ENCODE results near the gene GIMAP8.

The GIMAP8 gene

DNA sequence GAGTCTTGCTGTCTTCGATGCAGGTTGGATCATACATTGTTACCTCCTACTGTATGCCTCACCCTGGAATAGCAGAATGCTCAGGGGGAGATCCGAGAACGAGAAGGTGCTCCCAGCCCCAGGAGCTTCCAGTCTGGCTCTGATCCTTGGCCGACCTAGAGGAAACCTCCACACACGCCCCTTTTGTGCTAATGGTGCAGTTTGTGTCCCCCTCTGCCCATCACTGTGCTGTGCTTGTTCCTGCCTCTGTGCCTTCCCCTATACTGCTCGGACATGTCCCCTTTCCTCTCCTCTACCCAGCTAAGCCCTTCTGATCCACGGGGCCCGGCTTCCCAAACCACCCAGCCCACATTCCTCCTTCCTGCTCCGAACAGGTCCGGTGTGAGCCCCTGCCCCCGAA, 38.8 kb upstream of the GIMAP8 start:
- Histone ChIP-seq H3K79me2 (ENCODE audit: insufficient read depth, low read depth) (peaks cover 30% of the 10 kb centered on the region), H3K4me1 (ENCODE audit: low read depth, poor library complexity, severe bottlenecking) (peaks cover 79% of the 10 kb centered on the region), H2AFZ (ENCODE audit: low read depth) (no peak overlapping the region), H3K27me3 (ENCODE audit: insufficient read depth, low read depth) (no peaks in the 10 kb centered on the region), H3K27ac (no peak overlapping the region; the same call in 1 of the 2 replicates), H3K4me3 (IDR thresholded peaks at IDR 0.05; ENCODE audit: insufficient read depth, low read depth, low read length) (no peak overlapping the region), H4K20me1 (ENCODE audit: insufficient read depth) (no peaks in the 10 kb centered on the region), H3K4me2 (no peak overlapping the region), H3K36me3 (ENCODE audit: insufficient read depth) (peaks cover 7% of the 10 kb centered on the region; the same call in 1 of the 2 replicates), H3K9ac (no peak overlapping the region)
- TF ChIP-seq, protein P1, sequence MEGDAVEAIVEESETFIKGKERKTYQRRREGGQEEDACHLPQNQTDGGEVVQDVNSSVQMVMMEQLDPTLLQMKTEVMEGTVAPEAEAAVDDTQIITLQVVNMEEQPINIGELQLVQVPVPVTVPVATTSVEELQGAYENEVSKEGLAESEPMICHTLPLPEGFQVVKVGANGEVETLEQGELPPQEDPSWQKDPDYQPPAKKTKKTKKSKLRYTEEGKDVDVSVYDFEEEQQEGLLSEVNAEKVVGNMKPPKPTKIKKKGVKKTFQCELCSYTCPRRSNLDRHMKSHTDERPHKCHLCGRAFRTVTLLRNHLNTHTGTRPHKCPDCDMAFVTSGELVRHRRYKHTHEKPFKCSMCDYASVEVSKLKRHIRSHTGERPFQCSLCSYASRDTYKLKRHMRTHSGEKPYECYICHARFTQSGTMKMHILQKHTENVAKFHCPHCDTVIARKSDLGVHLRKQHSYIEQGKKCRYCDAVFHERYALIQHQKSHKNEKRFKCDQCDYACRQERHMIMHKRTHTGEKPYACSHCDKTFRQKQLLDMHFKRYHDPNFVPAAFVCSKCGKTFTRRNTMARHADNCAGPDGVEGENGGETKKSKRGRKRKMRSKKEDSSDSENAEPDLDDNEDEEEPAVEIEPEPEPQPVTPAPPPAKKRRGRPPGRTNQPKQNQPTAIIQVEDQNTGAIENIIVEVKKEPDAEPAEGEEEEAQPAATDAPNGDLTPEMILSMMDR (conservative IDR thresholded peaks at IDR 0.05; ENCODE audit: low read depth, low read length): no peak

DNA sequence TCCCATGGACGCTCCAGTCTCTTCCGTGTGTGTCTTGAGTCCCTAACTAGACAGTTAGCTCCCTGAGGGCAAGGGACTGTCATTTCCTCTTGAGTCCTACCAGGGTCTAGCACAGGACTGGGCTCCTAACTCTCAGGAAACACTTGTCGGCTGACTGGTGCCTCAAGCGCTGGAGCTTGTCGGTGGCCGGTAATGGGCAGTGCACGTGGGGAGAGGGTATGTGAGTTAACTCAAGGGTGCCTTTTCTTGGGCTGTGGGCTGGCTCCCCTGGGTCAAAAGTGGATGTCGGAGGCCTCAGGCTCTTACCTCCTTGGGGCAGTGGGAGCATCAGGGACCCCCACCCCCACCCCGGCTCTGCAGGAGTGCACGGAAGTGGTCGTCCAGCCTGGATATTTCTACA, 38.4 kb upstream of the GIMAP8 start:
- Histone ChIP-seq H3K4me1 (ENCODE audit: low read depth, poor library complexity, severe bottlenecking) (peaks cover 82% of the 10 kb centered on the region), H3K4me2 (no peak overlapping the region), H3K27me3 (ENCODE audit: insufficient read depth, low read depth) (no peaks in the 10 kb centered on the region), H3K79me2 (ENCODE audit: insufficient read depth, low read depth) (peaks cover 29% of the 10 kb centered on the region), H4K20me1 (ENCODE audit: insufficient read depth) (no peaks in the 10 kb centered on the region), H3K4me3 (IDR thresholded peaks at IDR 0.05; ENCODE audit: insufficient read depth, low read depth, low read length) (no peak overlapping the region), H3K9ac (no peak overlapping the region), H3K27ac (no peak overlapping the region), H2AFZ (ENCODE audit: low read depth) (no peak overlapping the region), H3K36me3 (ENCODE audit: insufficient read depth) (peaks cover 7% of the 10 kb centered on the region; the same call in 1 of the 2 replicates)
- TF ChIP-seq, protein P1 (conservative IDR thresholded peaks at IDR 0.05; ENCODE audit: low read depth, low read length): no peak

DNA sequence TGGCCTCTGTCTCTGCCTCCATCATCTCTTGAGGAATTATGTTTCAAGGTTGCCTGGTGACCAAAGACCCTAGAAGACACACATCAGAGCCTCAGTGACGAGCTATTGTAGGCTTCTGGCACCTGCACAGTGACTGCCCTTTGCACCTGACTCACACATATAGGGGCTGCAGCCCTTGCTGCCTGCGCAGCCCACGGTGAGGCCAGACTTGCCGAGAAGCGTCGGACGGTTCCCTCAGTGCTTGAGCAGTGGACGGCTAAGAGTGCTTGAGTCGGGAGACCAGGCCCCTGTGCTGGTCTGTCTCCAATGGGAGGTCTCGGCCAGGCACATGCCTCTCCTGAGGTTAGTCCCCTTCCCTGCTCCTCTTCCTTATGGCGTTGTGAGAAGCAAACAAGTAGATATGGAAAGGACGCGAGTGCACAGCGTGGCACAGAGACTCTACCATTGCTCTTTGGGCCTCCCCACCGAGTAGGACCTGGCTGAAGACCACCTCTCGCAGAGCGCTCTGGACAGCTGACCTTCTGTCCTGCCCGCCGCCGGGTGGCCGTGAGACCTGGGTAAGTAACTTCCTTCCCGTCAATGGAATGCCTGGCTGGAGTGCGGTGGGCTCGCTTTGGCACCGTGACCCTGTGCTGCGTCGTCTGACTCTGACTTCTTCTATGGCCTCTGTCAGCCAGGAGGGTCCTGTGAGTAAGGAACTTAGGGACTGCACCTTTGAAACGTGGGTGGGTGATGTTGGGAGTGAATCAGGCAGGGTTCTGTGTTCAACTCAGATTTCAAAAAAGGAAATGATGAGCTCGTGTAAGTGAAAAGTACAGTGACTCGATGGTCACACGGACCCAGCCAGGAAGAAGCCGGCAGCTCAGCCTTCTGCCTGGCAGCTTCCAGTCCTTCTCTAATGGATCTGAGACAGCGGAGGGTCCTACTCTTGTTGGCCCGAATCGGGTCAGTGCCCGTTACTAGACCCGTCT, 37.6 kb upstream of the GIMAP8 start:
- no peak overlapping the region for H2AFZ ChIP-seq (ENCODE audit: low read depth)
- H3K79me2 ChIP-seq (ENCODE audit: insufficient read depth, low read depth): peaks cover 24% of the 10 kb centered on the region
- H3K4me2 ChIP-seq: peak overlapping the region; percentile 0; the same call in 1 of the 2 replicates
- TF ChIP-seq, protein P1 (conservative IDR thresholded peaks at IDR 0.05; ENCODE audit: low read depth, low read length): no peak
- peaks cover 7% of the 10 kb centered on the region; the same call in 1 of the 2 replicates for H3K36me3 ChIP-seq (ENCODE audit: insufficient read depth)
- no peaks in the 10 kb centered on the region for H4K20me1 ChIP-seq (ENCODE audit: insufficient read depth)
- H3K27me3 ChIP-seq (ENCODE audit: insufficient read depth, low read depth): no peaks in the 10 kb centered on the region
- H3K4me1 ChIP-seq (ENCODE audit: low read depth, poor library complexity, severe bottlenecking): peaks cover 82% of the 10 kb centered on the region
- no peak overlapping the region for H3K9ac ChIP-seq
- H3K27ac ChIP-seq: peak overlapping the region; percentile 96; the same call in 1 of the 2 replicates
- no peak overlapping the region for H3K4me3 ChIP-seq (IDR thresholded peaks at IDR 0.05; ENCODE audit: insufficient read depth, low read depth, low read length)

DNA sequence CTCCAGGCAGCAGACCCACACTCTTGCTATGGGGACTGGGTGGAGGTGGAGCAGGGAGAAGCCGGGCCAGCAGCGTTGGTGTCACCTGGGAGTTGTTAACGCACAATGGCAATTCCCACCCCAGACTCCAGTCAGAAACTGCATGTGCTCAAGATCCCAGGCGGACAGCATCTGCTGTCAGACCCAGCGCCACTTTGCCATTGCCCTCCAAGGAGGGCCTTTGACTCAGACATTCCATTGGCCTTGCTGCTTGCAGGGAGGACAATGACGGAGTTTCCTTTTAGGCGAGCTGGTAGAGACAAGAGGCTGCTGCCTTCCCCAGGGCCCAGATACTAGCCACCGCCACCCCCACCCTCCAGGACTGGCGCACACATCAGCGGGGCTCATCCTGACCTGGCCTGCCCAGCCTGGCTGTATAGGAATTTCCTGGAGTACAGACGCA, 36.8 kb upstream of the GIMAP8 start:
- Histone ChIP-seq H3K79me2 (ENCODE audit: insufficient read depth, low read depth) (peaks cover 16% of the 10 kb centered on the region), H2AFZ (ENCODE audit: low read depth) (no peak overlapping the region), H3K27me3 (ENCODE audit: insufficient read depth, low read depth) (no peaks in the 10 kb centered on the region), H4K20me1 (ENCODE audit: insufficient read depth) (no peaks in the 10 kb centered on the region), H3K36me3 (ENCODE audit: insufficient read depth) (peaks cover 7% of the 10 kb centered on the region; the same call in 1 of the 2 replicates), H3K4me1 (ENCODE audit: low read depth, poor library complexity, severe bottlenecking) (peaks cover 82% of the 10 kb centered on the region), H3K9ac (no peak overlapping the region), H3K27ac (peak overlapping the region; percentile 96; the same call in 1 of the 2 replicates), H3K4me3 (IDR thresholded peaks at IDR 0.05; ENCODE audit: insufficient read depth, low read depth, low read length) (no peak overlapping the region), H3K4me2 (peak overlapping the region; percentile 0; the same call in 1 of the 2 replicates)
- TF ChIP-seq, protein P1 (conservative IDR thresholded peaks at IDR 0.05; ENCODE audit: low read depth, low read length): no peak

All from KMS-11 (cell line).